Stomach (tissue), 4 donors: ENCODE data around the gene SRSF3.

ENCODE experiments used
- POLR2A ChIP-seq, 4 donors: fragments of 450-650 bp; IDR thresholded peaks; one replicate each; pipeline ENCODE4 v1.6.1; 2016; ENCODE audit warnings: antibody characterized with exemption in 4 of 4, control low read depth in 2 of 4, mild to moderate bottlenecking in 1 of 4, moderate library complexity in 1 of 4
- POLR2AphosphoS5 ChIP-seq, 3 donors: sonication (generic); formaldehyde crosslinking; IDR thresholded peaks; one replicate each; pipeline ENCODE4 v1.6.1; 2016; ENCODE audit warnings: antibody characterized with exemption in 3 of 3
- TF ChIP-seq, protein P1 (sequence below), 7 experiments: fragments of 450-650 bp in 4 of 7; fragments of 200-600 bp in 3 of 7; sonication (generic) in 3 of 7; IDR thresholded peaks; one replicate each; pipeline ENCODE4 v1.5.1; 2016 to 2019; ENCODE audit warnings: antibody characterized with exemption in 7 of 7, control low read depth in 2 of 7, mild to moderate bottlenecking in 1 of 7

DNA sequence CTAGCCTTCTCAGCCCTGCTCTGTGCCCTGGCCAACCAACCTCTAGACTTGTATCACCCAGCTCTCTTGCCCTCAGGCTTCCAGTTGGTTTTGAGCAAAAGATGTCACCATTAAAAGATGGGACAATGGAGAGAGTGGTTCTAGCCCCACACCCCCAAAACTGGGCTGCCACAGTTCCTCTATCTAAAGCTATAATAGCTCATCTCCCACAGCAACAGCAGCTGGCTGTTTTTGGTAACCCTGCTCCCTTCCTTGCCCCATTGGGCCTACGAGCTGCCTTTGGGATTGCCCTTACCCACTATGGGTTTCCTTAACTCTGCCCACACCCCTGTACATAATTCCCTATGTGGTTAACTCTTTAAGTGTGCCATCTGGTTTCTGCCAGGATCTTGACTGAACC, 7.6 kb upstream of the SRSF3 start:
- TF ChIP-seq, protein P1, sequence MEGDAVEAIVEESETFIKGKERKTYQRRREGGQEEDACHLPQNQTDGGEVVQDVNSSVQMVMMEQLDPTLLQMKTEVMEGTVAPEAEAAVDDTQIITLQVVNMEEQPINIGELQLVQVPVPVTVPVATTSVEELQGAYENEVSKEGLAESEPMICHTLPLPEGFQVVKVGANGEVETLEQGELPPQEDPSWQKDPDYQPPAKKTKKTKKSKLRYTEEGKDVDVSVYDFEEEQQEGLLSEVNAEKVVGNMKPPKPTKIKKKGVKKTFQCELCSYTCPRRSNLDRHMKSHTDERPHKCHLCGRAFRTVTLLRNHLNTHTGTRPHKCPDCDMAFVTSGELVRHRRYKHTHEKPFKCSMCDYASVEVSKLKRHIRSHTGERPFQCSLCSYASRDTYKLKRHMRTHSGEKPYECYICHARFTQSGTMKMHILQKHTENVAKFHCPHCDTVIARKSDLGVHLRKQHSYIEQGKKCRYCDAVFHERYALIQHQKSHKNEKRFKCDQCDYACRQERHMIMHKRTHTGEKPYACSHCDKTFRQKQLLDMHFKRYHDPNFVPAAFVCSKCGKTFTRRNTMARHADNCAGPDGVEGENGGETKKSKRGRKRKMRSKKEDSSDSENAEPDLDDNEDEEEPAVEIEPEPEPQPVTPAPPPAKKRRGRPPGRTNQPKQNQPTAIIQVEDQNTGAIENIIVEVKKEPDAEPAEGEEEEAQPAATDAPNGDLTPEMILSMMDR (IDR thresholded peaks at IDR 0.05): no peak
- TF ChIP-seq POLR2A (IDR thresholded peaks at IDR 0.05): no peak
- no peak for TF ChIP-seq POLR2AphosphoS5 (IDR thresholded peaks at IDR 0.05)
